Spleen (tissue), 7 donors: ENCODE measurements around the gene SETBP1.

Experiments
- POLR2A ChIP-seq, 3 donors: fragments of 450-650 bp; IDR thresholded peaks; one replicate each; pipeline ENCODE4 v1.5.1; 2017; ENCODE audit warnings: antibody characterized with exemption in 3 of 3, mild to moderate bottlenecking in 1 of 3
- POLR2AphosphoS5 ChIP-seq, 3 donors: sonication (generic); formaldehyde crosslinking; IDR thresholded peaks; one replicate each; pipeline ENCODE4 v1.5.1; 2017; ENCODE audit warnings: antibody characterized with exemption in 3 of 3
- TF ChIP-seq, protein P1 (sequence below), 11 experiments: fragments of 200-600 bp in 7 of 11; fragments of 450-650 bp in 4 of 11; sonication (generic) in 4 of 11; IDR thresholded peaks in 8 of 11; conservative IDR thresholded peaks in 3 of 11; 1 replicate in 7 of 11; 2 replicates in 4 of 11; pipeline versions ENCODE4 v1.4.0 to v1.8.0; 2016 to 2021; ENCODE audit warnings: antibody characterized with exemption in 11 of 11, inconsistent platforms in 4 of 11, mild to moderate bottlenecking in 1 of 11
- donor health status: DM: no; HTN: no; CAD: no; lungs with moderate emphysema.
- donor health status: DM: no; HTN: no; CAD: no.
- donor health status: DM: no; HTN: no; CAD: no.

DNA sequence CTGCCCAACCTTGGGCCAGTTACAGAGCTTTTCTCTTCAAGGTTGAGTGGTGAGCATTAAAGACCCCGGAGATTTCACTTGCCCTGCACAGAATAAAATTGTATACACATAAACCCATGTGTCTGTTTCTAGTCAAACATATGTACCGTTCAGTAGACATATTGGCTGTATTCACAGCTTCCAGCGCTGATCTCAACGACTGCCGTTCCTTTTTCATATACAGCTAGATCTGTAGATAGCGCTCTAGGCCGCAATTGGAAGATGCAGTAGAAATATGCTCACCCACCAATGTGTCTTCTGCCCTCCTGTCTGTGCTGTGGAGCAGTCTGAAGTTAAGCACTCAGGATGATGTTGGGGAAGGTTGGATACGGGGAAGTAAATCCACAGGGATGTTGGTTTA lies 317.7 kb downstream of the SETBP1 start:
- TF ChIP-seq, protein P1, sequence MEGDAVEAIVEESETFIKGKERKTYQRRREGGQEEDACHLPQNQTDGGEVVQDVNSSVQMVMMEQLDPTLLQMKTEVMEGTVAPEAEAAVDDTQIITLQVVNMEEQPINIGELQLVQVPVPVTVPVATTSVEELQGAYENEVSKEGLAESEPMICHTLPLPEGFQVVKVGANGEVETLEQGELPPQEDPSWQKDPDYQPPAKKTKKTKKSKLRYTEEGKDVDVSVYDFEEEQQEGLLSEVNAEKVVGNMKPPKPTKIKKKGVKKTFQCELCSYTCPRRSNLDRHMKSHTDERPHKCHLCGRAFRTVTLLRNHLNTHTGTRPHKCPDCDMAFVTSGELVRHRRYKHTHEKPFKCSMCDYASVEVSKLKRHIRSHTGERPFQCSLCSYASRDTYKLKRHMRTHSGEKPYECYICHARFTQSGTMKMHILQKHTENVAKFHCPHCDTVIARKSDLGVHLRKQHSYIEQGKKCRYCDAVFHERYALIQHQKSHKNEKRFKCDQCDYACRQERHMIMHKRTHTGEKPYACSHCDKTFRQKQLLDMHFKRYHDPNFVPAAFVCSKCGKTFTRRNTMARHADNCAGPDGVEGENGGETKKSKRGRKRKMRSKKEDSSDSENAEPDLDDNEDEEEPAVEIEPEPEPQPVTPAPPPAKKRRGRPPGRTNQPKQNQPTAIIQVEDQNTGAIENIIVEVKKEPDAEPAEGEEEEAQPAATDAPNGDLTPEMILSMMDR (IDR thresholded peaks at IDR 0.05 in 8 of 11, conservative IDR thresholded peaks at IDR 0.05 in 3 of 11), result no peak
- TF ChIP-seq POLR2A (IDR thresholded peaks at IDR 0.05) (no peak), POLR2AphosphoS5 (IDR thresholded peaks at IDR 0.05) (no peak)
